Measurements from ENCODE around the gene ZBTB38. TPM values are rescaled to one million over a fixed set of nuclear protein-coding genes. Genes with fewer than 3 reads are reported as not detected.

Gene ZBTB38
- total and polyA plus RNA-seq, 2 donors (not counting 1 experiment from before 2014, with no cell fraction given) = 96.0 to 191 TPM

- Histone ChIP-seq H3K9ac (ENCODE audit: insufficient read depth, low read length) (no peak overlapping the region), H3K27me3 (ENCODE audit: control insufficient read depth, insufficient read depth, low read length) (no peaks in the 10 kb centered on the region), H3K4me1 (ENCODE audit: control insufficient read depth, extremely low read depth, insufficient read depth, low read length) (peaks cover 3% of the 10 kb centered on the region), H4K20me1 (ENCODE audit: control insufficient read depth, extremely low read depth, insufficient read depth, low read length) (no peaks in the 10 kb centered on the region), H3K4me3 (replicated peaks in 1 of 4; ENCODE audit: control extremely low read depth in 1 of 4, insufficient read depth in 1 of 4, low read depth in 3 of 4, low read length in 4 of 4) (no peak overlapping the region), H3K27ac (ENCODE audit: insufficient read depth, low read length) (no peak overlapping the region), H3K9me3 (ENCODE audit: control insufficient read depth, insufficient read depth, low read depth, low read length) (no peaks in the 10 kb centered on the region), H2AFZ (ENCODE audit: low read length) (no peak overlapping the region), H3K36me3 (ENCODE audit: control insufficient read depth, insufficient read depth, low read length) (no peaks in the 10 kb centered on the region), H3K4me2 (ENCODE audit: extremely low read depth, insufficient read depth, low read length) (no peak overlapping the region), H3K79me2 (ENCODE audit: control insufficient read depth, insufficient read depth, low read length) (no peaks in the 10 kb centered on the region)
- DNase-seq (ENCODE audit: low read depth in 2 of 2) = no peak
- TF ChIP-seq, protein P1, sequence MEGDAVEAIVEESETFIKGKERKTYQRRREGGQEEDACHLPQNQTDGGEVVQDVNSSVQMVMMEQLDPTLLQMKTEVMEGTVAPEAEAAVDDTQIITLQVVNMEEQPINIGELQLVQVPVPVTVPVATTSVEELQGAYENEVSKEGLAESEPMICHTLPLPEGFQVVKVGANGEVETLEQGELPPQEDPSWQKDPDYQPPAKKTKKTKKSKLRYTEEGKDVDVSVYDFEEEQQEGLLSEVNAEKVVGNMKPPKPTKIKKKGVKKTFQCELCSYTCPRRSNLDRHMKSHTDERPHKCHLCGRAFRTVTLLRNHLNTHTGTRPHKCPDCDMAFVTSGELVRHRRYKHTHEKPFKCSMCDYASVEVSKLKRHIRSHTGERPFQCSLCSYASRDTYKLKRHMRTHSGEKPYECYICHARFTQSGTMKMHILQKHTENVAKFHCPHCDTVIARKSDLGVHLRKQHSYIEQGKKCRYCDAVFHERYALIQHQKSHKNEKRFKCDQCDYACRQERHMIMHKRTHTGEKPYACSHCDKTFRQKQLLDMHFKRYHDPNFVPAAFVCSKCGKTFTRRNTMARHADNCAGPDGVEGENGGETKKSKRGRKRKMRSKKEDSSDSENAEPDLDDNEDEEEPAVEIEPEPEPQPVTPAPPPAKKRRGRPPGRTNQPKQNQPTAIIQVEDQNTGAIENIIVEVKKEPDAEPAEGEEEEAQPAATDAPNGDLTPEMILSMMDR (conservative IDR thresholded peaks at IDR 0.05 in 1 of 2, IDR thresholded peaks at IDR 0.05 in 1 of 2; ENCODE audit: low read depth in 1 of 2, low read length in 2 of 2) = no peak
- TF ChIP-seq EZH2 (IDR thresholded peaks at IDR 0.05; ENCODE audit: low read length, missing control alignments) = no peak
Observed at GRCh38 chr3:141350666-141351065, 17.6 kb upstream of the ZBTB38 start.

DNA sequence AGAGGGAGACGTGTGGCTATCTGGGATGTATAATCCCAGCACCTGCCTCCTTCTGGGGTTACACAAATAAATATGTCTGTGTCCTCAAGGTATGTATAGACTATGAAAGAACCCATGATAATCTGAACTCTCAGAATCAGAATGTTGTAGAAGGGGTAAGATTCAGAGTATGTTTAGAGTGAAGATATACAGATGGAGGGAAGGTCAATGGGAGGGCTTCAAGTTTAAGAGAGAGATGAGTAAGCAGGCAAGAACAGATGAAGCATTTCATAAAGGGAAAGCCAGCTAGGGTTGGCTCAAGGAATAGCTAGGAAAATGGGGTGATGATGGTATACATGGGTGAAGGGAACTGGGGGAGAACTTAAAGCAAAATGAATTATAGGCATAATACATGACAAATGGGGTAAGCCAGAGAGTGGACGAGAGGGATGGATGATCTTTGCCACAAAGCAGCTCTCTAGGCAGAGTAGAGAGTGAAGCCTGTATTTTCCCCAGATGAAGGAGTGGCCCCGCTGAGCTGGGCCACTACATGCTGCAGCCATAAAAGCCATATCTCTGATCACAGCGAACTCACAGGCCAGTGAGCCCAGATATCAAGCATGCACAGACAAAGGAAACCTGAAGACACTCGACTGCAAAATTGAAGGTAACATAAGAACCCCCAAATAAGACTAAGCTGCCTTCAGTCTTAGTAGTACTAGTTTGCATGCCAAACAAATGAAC lies 15.9 kb upstream of the ZBTB38 start:
- DNase-seq (ENCODE audit: low read depth in 2 of 2) = no peak
- no peaks in the 10 kb centered on the region for H4K20me1 ChIP-seq (ENCODE audit: control insufficient read depth, extremely low read depth, insufficient read depth, low read length)
- H3K9ac ChIP-seq (ENCODE audit: insufficient read depth, low read length) = no peak overlapping the region
- TF ChIP-seq EZH2 (IDR thresholded peaks at IDR 0.05; ENCODE audit: low read length, missing control alignments) = no peak
- TF ChIP-seq, protein P1 (conservative IDR thresholded peaks at IDR 0.05 in 1 of 2, IDR thresholded peaks at IDR 0.05 in 1 of 2; ENCODE audit: low read depth in 1 of 2, low read length in 2 of 2) = no peak
- H2AFZ ChIP-seq (ENCODE audit: low read length) = no peak overlapping the region
- H3K4me3 ChIP-seq (replicated peaks in 1 of 4; ENCODE audit: control extremely low read depth in 1 of 4, insufficient read depth in 1 of 4, low read depth in 3 of 4, low read length in 4 of 4) = no peak overlapping the region
- no peaks in the 10 kb centered on the region for H3K9me3 ChIP-seq (ENCODE audit: control insufficient read depth, insufficient read depth, low read depth, low read length)
- H3K27ac ChIP-seq (ENCODE audit: insufficient read depth, low read length) = no peak overlapping the region
- H3K36me3 ChIP-seq (ENCODE audit: control insufficient read depth, insufficient read depth, low read length) = no peaks in the 10 kb centered on the region
- H3K79me2 ChIP-seq (ENCODE audit: control insufficient read depth, insufficient read depth, low read length) = no peaks in the 10 kb centered on the region
- H3K4me2 ChIP-seq (ENCODE audit: extremely low read depth, insufficient read depth, low read length) = no peak overlapping the region
- H3K27me3 ChIP-seq (ENCODE audit: control insufficient read depth, insufficient read depth, low read length) = no peaks in the 10 kb centered on the region
- peaks cover 3% of the 10 kb centered on the region for H3K4me1 ChIP-seq (ENCODE audit: control insufficient read depth, extremely low read depth, insufficient read depth, low read length)

GRCh38 chr3:141353652-141354495 lies 14.4 kb upstream of the ZBTB38 start:
- H3K36me3 ChIP-seq (ENCODE audit: control insufficient read depth, insufficient read depth, low read length) = no peaks in the 10 kb centered on the region
- H3K4me3 ChIP-seq (replicated peaks in 1 of 4; ENCODE audit: control extremely low read depth in 1 of 4, insufficient read depth in 1 of 4, low read depth in 3 of 4, low read length in 4 of 4) = no peak overlapping the region
- no peak overlapping the region for H3K27ac ChIP-seq (ENCODE audit: insufficient read depth, low read length)
- DNase-seq (ENCODE audit: low read depth in 2 of 2) = no peak
- H3K27me3 ChIP-seq (ENCODE audit: control insufficient read depth, insufficient read depth, low read length) = no peaks in the 10 kb centered on the region
- no peaks in the 10 kb centered on the region for H3K79me2 ChIP-seq (ENCODE audit: control insufficient read depth, insufficient read depth, low read length)
- no peak overlapping the region for H2AFZ ChIP-seq (ENCODE audit: low read length)
- TF ChIP-seq, protein P1 (conservative IDR thresholded peaks at IDR 0.05 in 1 of 2, IDR thresholded peaks at IDR 0.05 in 1 of 2; ENCODE audit: low read depth in 1 of 2, low read length in 2 of 2) = no peak
- TF ChIP-seq EZH2 (IDR thresholded peaks at IDR 0.05; ENCODE audit: low read length, missing control alignments) = no peak
- H4K20me1 ChIP-seq (ENCODE audit: control insufficient read depth, extremely low read depth, insufficient read depth, low read length) = no peaks in the 10 kb centered on the region
- no peaks in the 10 kb centered on the region for H3K9me3 ChIP-seq (ENCODE audit: control insufficient read depth, insufficient read depth, low read depth, low read length)
- no peak overlapping the region for H3K4me2 ChIP-seq (ENCODE audit: extremely low read depth, insufficient read depth, low read length)
- H3K4me1 ChIP-seq (ENCODE audit: control insufficient read depth, extremely low read depth, insufficient read depth, low read length) = no peaks in the 10 kb centered on the region
- H3K9ac ChIP-seq (ENCODE audit: insufficient read depth, low read length) = no peak overlapping the region
